ENCODE results near the gene ASB13.

ASB13 gene

DNA sequence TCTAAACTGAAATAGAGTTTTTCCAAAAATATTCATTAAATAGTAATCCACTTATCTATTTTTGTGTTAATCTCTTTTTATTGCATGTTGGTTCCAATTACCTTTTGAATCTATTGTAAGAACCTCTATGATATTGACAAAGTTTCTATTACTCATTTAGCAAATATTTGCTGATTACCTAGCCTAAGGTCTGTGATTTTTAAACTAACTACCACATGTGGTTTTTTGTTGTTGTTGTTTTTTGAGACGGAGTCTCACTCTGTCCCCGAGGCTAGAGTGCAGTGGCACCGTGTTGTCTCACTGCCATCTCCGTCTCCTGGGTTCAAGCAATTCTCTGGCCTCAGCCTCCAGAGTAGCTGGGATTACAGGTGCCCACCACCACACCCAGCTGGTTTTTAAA lies 2.0 kb upstream of the ASB13 start:
- DNase-seq: no peak

DNA sequence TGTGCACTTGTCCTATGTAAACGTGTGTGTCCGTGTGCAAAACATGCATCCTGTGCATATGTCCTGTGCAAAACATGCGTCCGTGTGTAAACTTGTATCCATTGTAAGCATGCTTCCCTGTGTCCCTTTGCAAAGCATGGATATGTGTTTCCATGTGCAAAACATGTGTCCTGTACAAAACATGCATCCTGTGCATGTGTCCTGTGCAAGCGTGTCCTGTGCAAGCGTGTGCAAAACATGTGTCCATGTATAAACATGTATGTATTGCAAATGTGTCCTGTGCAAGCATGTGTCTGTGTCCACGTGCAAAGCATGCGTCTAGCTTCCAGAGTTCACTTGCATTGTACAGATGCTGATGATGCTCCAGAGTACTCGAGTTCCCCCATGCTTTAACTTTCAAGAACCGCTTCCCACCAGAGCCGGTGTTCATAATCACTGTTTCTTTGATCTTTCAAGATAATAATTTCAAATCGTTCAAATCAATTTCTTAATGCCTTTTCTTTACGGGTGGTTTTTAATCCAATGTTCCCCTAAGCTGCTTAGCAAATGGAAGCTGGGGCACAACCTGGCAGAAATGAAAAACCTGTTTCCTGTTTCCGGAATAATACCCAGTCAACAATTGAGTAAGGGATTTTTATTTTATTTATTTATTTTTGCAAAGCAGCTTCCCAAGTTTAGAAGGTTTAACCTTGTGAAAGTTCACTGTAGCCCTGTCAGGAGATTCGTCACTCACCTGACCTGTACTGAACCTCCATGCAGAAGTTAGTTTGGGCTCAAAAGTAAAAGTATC lies 641 bp upstream of the ASB13 start:
- DNase-seq: no peak

DNA sequence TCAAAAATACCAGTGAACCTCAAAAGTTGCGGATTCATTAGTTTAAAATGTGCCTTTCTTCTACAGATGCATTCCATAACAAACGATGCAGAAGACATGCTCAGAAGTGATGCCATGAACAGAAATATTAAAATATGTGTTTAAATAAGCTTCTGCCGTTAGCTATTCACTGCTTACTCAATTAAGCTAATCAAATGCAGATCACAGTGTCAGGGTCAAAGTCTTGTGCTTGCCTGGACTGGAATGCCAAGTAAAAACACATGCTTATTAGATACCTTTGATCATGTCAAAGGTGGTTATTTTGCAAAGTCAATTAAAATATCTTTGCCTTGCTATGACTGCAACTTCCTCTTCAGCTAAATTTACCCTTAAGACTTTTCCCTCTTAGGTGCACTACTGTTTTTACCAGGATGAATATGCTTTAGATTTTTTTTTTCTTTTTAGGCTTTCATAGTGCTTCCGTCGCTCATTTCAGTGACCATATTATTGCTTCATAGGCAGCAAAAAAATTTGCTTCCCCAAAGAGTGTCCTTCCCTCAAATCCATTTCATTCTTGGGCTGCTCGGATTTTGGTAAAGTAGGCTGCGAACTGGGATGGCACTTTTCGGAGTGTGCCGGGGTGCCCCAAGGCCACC lies 905 bp downstream of the ASB13 start:
- DNase-seq: no peak

DNA sequence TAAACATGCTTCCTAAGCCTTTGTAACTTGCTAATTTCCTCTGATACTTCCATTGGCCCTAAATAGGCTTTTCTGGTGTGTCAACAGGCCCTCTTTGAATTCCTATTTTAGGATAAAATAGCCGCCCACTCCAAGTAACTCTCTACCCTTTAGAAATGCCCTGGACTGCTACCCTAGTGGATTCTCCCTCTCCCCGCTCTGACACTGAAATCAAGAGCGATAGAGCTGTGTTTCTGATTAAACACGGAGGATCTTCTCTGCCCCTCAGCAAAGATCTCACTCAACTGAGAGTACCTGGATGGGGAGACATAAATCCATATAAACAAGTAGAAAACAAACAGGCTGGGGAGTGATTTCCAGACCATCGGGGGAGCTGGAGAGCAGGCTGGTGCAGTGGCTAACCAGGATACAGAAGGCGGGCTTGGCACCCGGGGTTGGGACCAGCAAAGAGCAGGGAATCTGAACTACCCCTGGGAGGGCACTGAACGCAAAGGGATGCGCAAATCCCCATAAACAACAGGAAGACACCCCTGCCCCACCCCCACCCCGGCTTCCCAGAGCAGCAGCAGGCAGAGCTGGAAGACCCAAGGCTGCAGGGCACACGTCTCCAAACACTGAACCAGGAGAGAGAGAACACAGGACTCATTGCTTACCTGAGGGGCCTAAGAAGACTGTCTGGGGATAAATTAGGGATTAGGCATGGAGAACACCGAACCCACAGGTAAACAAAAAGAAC lies 2.5 kb downstream of the ASB13 start:
- DNase-seq: no peak

DNA sequence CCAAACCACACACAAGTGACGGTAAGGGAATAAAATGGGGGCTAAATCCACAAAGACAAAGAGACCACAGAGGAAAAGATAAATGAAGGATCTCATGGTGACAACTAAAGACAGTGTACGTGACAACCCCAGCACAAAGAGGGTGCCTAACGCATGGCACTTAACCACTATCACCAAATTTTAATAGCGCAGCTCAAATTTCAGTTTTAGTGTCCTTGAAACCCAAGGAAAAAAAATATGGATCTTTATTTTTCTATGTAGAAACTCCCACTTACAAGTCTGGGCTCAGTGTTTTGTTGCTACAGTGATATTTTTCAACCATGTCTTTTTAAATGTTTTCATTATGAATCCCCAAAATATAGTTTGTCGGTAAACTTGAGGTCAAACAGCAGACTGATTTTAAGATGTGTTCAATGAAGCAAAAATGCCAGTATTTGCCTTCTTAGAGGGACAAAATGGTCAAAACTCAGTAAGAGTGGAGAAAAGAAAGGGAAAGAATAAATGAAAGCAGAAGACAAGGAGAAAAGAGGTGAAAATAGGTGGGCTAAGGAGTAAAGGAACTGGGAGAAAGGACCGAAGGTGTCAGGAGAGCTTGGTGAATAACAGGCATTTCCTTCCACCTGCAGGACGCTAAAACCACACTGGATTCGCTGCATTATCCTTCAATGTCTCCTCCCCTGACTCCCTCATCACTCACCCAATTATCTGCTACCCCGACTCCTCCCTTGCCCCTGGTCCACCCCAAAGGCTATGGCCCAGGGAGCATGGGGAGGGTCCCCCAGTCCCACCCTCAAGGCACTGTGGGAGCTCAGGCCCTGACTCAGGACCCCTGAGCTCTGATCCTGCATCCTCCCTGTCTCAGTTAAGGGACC lies 3.5 kb downstream of the ASB13 start:
- DNase-seq: no peak

DNA sequence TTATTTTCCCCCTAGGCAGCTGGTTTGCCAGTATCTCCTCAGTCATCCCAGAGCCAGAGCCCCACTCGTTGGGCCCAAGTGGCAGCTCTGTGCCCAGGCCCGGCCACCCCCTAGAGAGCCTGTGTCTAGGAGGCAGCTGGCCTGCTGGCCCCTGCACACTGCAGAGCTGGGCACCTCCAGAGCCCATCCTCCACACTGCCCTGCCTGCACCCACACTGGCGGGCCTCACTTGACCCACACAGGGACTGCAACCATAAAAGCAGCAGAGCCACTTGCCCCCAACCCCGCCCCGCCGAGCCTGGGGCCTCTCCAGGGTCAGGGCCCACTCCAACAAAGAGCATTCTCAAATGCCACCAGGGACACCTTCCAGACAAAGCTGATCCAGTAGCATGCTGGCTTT lies 5.4 kb downstream of the ASB13 start:
- no peak for DNase-seq

DNA sequence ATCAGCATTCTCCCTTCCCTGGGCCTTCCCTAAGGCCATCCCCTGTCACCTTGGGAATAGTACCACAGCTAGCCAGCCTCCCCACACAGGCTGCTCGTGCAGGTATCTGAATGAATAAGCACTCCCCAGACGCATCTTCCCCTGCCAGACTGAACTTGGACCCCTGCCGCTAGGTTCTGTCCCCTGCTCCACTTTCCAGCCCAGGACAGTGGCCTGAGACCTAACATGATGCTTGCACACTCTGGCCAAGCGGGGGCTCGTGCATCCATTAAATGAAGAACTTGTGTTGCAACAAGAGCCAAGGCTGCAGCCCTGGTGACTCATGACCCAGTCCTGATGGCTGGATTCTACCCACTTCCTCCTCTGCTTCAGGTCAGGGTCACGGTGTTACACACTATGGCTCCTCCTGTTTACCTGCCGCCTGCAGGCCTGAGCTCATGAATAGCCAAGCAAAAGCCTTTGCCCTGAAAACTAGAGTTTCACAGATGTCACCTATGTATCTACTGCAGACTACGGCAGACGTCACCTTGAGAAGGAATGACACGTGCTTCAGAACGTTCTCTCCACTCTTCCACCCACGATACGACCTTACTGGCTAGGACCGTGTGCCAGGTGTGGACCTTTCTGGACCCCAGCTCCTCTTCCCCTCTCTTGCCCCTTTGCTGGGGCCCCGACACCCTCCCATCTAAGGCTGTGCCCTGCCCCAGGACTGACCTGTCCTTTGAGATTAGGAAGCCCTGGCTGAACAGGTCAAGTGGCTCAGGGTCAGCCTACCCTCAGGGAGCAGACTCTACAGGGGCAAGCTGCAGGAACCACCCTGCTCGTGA lies 6.5 kb downstream of the ASB13 start:
- DNase-seq: no peak

DNA sequence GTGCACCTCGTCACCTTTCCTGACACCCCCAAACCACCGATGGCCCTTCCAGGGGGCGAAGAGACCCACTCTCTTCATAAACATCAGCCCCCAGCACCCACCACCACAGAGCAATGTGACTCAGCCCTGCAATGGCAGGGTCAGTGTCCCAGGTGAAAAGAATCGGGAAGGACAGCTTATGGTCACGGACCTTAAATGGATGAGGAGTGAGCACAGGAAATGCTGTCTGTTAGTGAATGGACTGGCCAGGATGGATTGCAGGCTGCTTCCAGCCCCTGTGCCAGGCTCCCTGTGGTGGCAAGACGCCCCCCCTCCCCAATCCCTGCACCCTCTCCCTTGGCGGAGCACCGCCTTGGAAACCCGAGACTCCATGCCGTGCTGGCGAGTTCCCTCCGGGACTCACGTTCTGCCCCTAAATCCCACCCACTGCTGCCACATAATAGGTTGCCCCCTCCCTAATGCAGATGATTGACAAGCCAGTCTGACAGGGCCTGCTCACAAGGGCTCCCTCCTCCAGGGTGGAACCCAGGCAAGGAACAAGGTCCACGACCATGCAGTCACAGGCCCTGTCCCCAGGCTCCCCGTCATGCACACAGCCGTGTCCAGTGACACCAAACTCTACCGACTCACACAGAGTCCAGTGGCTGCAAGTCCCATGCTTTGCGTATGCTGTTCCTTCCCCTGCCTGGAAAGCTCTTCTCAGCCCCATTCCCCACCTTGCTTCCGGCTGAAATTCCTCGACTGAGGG lies 7.3 kb downstream of the ASB13 start:
- DNase-seq: no peak

DNA sequence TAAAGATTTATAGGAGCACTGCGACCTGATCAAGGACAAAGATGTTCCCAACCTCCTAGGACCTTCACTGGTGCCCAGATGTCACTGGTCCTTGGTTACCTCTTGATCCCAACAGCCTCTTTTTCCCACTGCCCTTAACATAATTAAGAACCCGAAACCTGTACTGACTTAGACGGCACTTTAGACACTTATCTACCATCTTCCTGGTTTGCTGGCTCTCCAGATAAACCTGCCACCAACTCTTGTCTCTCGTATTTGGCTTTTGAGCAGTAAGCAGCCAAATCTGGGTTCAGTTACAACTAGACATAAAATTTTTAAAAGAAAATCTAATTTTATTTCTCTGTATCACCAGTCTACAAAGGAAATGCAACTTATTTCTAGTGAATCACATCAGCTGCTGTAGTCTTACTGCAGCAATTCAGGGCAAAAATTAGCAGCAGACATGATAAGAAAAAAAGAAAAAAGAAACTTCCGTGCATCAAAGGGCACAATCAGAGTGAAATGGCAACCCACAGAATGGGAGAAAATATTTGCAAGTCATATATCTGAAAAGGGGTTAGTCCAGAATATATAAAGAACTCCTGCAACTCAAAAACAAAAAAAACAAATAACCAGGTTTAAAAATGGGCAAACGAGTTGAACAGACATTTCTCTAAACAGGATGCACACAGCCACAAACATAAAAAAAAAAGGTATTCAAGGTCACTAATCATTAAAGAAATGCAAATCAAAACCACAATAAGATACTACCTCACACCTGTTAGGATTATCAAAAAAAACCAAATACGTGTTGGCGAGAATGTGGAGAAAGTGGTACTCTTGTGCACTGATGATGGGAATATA lies 9.4 kb downstream of the ASB13 start:
- DNase-seq: no peak

DNA sequence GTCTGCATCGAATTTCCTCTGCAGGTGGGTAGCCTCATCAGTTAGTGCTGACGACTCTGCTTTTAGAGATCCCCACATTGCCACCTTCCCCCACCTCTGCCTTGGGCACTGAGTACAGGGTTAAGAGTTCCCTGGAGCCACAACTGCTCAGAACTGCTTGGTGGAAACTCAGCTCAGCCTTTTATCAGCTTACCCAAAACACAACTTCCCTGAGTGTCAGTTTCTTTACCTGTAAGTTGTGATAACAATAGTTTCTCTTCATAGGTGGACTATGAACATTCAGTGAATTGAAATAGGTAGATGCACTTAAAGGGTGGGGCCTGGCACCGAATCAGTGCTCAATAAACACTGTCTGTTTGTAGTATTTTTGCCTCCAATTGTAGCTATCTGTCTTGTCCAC lies 11.3 kb downstream of the ASB13 start:
- no peak for DNase-seq

DNA sequence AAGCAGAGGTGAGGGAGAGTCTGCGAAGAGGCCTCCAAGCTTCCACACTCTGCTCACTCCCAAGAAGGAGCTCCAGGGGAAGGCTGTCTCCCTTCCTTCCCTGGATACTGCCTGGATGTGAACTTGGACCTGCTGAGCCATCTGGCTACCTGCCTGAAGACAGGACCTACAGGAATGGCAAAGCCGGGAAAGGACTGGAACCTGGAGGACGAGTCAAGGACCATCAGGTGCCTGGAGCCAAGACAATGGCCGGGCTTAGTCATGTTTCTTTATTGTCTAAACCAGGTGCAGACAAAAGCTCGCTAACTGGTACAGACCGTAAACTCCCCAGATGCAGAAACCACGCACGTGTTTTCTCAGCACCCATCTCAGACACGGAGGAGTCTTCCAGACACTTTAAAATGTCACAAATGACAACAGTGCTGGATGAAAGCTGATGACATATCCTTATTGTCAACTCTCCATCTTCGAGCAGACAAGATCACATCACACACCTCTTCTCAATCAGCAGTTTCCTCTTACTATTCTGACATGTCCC lies 12.1 kb downstream of the ASB13 start:
- DNase-seq: no peak

DNA sequence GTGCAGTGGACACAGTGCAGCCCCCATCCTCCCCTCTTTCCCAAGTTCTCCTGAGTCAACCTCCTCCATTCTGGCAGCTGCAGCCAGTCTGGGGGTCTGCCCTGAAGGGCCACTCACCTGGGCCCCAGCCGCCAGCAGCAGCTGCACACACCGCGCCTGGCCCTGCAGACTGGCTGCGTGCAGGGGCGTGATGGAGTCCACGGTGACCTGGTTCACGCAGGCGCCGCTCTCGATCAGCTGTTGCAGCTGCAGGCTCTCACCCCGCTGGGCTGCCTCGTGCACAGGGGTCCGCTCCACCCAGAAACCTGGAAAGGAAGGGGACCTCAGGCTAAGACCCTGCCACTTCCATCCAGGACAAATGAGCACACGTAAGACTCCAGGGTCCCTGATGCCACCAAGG lies 13.6 kb downstream of the ASB13 start:
- no peak for DNase-seq

DNA sequence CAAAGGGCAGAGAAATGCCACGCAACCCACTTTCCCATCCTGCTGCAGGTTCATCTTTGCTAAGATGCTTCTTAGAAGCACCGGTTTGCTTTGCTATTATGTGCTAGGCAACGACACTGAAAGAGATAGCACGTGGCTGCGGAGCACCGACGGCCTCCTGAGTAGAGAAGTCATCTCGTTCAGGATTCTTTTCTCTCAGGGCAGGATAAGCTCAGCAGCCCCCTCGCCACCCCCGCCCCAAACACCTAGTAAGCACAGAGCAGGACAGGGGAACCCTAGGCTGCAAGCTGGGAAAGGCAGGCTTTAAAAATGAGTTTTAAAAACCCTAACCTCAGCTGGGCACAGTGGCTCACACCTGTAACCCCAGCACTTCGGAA lies 15.0 kb downstream of the ASB13 start:
- DNase-seq: no peak

DNA sequence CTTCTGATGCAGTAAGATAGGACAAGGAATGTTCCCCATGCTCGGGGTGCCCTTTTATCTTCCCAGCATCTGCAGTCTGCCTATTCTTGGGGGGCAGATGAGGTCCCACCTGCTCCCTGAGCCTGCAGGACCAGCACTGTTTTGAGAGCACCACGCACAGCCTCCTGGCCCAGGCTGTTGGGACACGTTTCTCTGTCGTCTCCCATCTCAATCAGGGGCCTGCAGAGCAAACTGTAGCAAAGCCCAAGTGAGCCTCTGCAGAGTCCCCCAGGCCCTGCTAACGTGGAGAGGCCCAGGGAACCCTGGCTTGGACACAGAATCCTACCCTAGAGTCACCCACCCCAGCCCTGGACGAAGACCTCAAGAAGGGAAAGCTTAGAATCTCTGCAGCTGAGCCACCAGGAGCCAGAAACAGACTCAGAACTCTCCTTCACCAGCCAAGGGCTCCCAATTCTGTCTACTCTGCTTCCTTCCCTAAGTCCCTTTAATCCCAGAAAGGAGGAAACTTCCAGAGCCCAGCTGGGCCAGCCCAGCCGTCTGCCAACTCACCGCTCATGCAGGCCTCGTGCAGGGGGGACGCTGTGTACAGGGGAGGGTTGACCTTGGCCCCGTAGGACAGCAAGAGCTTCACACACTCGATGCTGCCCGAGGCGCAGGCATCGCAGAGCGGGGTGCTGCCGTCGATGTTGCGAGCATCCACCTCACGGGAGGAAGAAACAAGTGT lies 15.6 kb downstream of the ASB13 start:
- no peak for DNase-seq

DNA sequence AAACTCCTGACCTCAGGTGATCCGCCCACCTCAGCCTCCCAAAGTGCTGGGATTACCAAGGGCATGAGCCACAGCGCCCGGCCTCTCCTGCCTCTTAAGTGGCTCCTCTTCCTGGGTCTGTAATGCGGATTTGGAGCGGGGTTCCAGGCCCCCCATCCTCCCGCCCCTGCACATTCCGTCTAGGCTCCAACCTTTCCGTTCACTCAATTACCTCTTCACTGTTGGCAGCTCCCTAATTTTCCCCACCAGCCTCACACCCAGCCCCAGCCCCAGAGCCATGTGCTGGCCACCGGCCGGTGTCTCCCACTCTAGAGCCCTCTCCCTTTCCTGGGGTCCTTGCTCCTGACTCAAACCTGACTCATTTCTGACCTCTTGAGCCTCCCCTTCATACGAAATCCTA lies 16.6 kb downstream of the ASB13 start:
- DNase-seq: no peak

DNA sequence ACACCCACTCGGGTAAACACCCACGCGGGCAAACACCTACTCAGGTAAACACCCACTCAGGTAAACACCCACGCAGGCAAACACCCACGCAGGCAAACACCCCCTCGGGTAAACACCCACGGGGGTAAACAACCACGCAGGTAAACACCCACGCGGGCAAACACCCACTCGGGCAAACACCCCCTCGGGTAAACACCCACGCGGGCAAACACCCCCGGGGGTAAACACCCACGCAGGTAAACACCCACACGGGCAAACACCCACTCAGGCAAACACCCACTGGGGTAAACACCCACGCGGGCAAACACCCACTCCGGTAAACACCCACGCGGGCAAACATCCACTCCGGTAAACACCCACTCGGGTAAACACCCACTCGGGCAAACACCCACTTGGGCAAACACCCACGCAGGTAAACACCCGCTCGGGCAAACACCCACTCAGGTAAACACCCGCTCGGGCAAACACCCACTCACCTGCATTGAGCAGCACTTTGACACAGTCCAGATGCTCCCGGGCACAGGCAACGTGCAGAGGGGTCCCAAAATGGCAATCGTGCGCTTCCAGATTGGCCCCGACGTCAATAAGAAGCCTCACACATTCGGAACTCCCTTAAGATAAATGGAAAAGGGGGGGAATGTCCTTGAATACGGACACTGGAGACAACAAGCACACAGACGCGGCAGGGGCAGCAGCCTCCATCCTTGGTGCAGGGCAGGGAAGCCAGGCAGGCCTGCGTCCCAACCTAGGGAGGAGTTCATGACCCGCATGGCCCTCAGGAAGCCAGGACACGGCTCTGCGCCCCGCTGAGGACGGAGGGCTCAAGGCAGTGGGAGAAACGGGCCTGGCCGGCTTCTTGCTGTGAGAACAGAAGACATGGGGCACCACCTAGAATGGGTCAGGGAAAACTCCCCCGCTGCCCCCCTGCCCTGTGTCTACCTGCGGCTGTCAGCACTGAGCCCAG lies 17.6 kb downstream of the ASB13 start:
- DNase-seq: no peak

DNA sequence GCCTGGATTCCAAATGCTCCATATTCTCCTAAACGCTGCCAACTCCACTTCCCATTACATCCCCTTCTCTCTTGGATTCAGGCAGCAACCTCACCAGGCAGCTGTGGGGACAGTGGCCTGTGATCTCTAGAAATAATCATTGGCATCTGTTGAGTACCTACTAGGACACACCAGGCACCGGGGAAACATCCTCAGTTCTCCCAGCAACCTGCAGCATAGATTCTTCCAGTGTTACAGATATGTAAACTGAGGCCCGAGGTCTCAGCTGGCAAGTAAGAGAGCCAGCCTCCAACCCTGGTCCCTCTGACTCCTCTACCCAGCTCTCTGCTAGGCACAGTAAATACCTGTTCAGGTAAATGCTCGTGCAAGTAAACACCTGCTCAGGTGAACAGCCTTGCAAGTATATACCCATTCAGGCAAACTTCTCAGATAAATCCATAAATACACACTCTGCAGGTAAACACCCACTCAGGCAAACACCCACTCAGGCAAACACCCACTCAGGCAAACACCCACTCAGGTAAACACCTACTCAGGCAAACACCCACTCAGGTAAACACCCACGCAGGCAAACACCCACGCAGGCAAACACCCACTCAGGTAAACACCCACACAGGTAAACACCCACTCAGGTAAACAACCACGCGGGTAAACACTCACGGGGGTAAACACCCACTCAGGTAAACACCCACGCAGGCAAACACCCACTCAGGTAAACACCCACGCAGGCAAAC lies 18.7 kb downstream of the ASB13 start:
- DNase-seq: no peak
